GM10266 (cell line): ENCODE results near the gene CMTM6.

Source experiments
- DNase-seq: peaks from one replicate; pipeline ENCODE4 v3.0.0; 2012; ENCODE audit errors: extremely low spot score
- TF ChIP-seq, protein P1 (sequence below): IDR thresholded peaks from 2 replicates; pipeline ENCODE4 v1.5.1; 2012; ENCODE audit warnings: mild to moderate bottlenecking, low read depth; ENCODE audit not compliant: control insufficient read depth, insufficient read depth; ENCODE audit errors: missing control alignments

CMTM6 gene

DNA sequence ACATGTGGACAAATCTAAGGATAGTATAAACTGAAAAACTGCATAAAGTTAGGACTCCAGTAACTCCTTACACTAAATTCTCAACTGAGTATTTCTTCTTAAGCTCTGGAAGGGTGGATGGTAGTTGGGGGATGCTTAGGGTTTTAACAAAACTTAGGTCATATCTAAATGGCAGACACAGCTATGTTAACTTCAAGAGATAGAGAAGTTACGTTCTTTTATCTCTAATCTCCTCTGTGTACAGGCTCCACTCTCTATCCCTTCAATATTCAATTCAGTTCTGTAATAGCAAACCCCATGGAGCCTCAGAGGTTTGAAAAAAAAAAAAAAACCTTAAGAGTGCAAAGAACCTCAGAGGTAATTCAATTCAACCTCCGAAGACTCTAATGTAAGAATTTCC lies 3.1 kb downstream of the CMTM6 start:
- TF ChIP-seq, protein P1, sequence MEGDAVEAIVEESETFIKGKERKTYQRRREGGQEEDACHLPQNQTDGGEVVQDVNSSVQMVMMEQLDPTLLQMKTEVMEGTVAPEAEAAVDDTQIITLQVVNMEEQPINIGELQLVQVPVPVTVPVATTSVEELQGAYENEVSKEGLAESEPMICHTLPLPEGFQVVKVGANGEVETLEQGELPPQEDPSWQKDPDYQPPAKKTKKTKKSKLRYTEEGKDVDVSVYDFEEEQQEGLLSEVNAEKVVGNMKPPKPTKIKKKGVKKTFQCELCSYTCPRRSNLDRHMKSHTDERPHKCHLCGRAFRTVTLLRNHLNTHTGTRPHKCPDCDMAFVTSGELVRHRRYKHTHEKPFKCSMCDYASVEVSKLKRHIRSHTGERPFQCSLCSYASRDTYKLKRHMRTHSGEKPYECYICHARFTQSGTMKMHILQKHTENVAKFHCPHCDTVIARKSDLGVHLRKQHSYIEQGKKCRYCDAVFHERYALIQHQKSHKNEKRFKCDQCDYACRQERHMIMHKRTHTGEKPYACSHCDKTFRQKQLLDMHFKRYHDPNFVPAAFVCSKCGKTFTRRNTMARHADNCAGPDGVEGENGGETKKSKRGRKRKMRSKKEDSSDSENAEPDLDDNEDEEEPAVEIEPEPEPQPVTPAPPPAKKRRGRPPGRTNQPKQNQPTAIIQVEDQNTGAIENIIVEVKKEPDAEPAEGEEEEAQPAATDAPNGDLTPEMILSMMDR, result no peak

DNA sequence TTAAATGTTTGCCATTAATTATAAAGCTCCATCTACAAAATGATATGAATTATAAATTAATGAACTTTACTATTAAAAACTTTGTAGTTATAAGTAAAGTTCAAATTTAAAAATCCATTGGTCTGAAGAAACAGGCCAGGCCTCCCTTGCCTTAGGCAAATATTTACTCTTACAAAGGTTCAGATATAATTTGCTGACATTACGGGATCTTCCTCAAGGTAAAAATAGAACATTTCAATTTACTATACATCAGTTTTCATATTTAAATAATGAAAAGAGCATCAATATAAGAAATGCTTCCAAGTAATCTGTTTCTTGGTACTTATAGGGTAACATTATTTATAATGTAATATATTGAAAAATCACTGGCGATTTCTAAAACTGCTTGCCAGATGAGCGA lies 3.7 kb downstream of the CMTM6 start:
- DNase-seq, result no peak
- TF ChIP-seq, protein P1, result no peak

More for the DNA sequence above, 3.1 kb downstream of the CMTM6 start:
- DNase-seq, result no peak

DNA sequence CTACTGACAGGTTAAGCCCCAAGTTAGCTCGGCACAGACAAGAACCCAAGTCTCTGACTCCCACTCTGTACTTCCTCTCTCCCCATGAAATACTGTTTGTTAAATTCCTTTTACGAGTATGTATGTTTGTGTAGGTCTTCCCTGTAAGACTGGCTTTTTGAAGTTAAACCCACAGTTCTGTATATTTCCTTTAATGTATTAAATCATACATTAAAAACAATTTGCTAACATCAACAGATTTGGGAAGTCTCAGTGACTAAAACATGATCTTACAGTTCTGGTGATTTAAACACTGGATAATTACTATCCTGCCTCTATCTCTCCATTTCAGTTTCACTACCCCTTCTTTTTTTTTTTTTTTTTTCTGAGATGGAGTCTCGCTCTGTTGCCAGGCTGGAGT lies 4.4 kb downstream of the CMTM6 start:
- TF ChIP-seq, protein P1, result no peak
- DNase-seq, result no peak

DNA sequence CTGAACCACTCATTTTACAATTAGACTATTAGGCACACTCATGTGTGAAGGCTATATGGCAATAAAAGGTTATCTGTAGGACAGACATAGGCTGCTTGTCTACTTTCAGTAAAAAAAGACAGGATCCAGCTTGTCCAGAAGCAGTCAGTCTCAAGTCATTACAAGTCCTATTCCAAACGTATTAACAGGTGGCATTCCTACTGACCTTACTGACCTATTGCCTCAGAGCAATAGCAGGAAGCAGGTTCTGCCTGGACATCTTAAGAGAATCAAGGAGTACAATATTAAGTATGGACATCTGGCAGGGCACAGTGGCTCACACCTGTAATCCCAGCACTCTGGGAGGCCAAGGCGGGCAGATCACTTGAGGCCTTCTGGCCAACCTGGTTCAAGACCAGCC lies 7.0 kb downstream of the CMTM6 start:
- TF ChIP-seq, protein P1, result no peak
- DNase-seq, result no peak

DNA sequence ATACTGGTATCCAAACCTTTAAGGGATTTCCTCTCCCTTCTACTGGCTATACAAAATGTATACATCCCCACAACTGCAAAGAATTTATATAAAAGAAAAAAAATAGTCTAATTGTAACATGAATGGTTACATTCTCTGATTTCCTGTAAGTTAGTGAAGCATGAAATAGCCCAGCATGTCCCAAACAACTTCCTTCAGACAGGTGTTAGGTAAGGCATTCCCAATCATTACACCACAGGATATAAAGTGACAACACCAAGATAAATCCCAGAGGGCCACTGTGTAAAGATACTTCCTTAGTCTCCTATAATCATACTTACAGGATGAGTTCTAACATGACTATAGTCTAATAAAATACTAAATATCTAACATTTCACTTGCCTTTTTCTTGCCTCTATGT lies 7.6 kb downstream of the CMTM6 start:
- TF ChIP-seq, protein P1, result no peak
- DNase-seq, result no peak

DNA sequence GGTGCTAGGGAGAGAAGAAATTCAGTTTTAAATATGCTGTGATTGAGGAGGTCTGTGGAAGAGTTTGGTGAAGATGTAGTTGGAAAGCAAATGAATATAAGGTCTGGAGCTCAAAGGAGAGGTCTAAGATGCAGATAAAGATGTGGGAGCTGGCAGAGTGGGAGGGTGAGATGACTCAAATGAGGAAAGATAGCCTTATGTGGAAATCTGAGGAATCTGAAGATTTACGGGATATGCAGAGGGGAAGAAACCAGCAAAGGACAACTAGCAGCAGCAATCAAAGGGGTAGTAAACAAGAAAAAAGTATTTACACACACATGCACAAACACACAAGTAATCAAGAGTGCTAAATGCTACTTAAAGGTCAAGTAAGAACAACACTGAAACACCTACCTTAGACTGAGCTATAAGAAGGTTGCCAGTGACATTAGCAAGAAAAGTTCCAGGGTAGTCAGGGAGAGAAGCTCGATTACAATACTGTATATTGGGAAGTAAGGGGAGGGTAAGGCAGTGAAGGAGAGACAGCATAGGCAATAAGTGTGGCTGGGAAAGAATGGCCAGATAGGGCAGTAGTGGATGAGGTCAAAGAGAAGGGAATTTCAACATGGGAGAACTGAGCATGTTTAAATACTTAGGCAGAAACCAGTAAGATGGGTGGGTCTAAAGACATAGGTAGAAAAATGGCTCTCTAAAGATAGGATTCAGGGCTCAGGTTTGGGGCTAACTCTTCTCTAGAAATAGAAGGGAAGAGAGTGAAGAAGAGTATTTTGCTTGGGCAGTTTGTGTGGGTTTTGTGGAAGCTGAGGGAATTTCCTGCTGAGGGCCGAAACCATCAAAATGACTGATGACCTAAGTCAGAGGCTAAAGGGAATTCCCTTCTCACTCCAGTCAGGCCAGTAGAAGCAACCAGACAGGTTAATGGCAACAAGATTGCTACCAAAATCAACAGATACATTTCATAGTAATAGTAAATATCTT lies 8.9 kb downstream of the CMTM6 start:
- TF ChIP-seq, protein P1, result no peak
- peak; percentile 58 for DNase-seq
